H1 (cell line): ENCODE results near the gene RGL1. TPM values are rescaled to one million over a fixed set of nuclear protein-coding genes. Genes with fewer than 3 reads are reported as not detected.

Experiments used
- CTCF ChIA-PET: fragments of 300-600 bp; sonication (Branson Sonifier 250); formaldehyde crosslinking; loops from one replicate; lab custom pipeline; 2021; ENCODE audit not compliant: partially characterized antibody; lab: Charles Lee
- POLR2A ChIA-PET: fragments of 300-600 bp; sonication (Branson Sonifier 250); formaldehyde crosslinking; loops from one replicate; lab custom pipeline; 2021; ENCODE audit warnings: inconsistent platforms; ENCODE audit not compliant: partially characterized antibody; lab: Charles Lee
- DNase-seq, 2 experiments: peaks; one replicate each; pipeline versions ENCODE4 v3.0.0 to v3.0.0-alpha.2; 2010 to 2022; ENCODE audit warnings: low spot score in 2 of 2, low read depth in 1 of 2, mixed read lengths in 1 of 2
- FAIRE-seq: peaks from 2 replicates; lab custom pipeline; 2011; peaks lifted over from hg19 to GRCh38; lab: Jason Lieb, UNC
- H2AFZ ChIP-seq: 2 replicates; pipeline ENCODE4 v1.8.1; 2012; ENCODE audit warnings: low read length, inconsistent platforms
- H2AK5ac ChIP-seq: 2 replicates; pipeline ENCODE4 v1.6.1; 2013; ENCODE audit warnings: low read depth, low read length
- H2BK120ac ChIP-seq: replicated peaks from 2 replicates; pipeline ENCODE3; 2013; ENCODE audit warnings: low read depth, low read length, inconsistent platforms
- H2BK12ac ChIP-seq: 2 replicates; pipeline ENCODE4 v1.6.1; 2013; ENCODE audit warnings: low read depth, low read length
- H2BK15ac ChIP-seq: 2 replicates; pipeline ENCODE4 v1.6.1; 2013; ENCODE audit warnings: low read length
- H2BK20ac ChIP-seq: 2 replicates; pipeline ENCODE4 v1.6.1; 2013; ENCODE audit warnings: low read length
- H2BK5ac ChIP-seq: 2 replicates; pipeline ENCODE4 v1.6.1; 2013; ENCODE audit warnings: low read depth, low read length
- H3K14ac ChIP-seq: 2 replicates; pipeline ENCODE4 v1.6.1; 2013; ENCODE audit warnings: inconsistent platforms; ENCODE audit not compliant: insufficient read length
- H3K18ac ChIP-seq: 2 replicates; pipeline ENCODE4 v1.6.1; 2013; ENCODE audit warnings: low read length; ENCODE audit errors: extremely low read depth
- H3K23ac ChIP-seq: 2 replicates; pipeline ENCODE4 v1.6.1; 2013; ENCODE audit warnings: inconsistent platforms; ENCODE audit not compliant: insufficient read length
- H3K23me2 ChIP-seq: 2 replicates; pipeline ENCODE4 v1.6.1; 2013; ENCODE audit warnings: low read depth, low read length
- H3K27ac ChIP-seq: 2 replicates; pipeline ENCODE4 v1.6.1; 2011; ENCODE audit warnings: low read depth, low read length, inconsistent platforms
- H3K27me3 ChIP-seq, 4 experiments: replicated peaks in 1 of 4; 1 replicate in 1 of 4; 2 replicates in 3 of 4; pipeline versions ENCODE4 v1.6.1 to v1.8.1; 2011 to 2013; ENCODE audit warnings: low read length in 3 of 4, mild to moderate bottlenecking in 3 of 4, inconsistent platforms in 2 of 4, mixed read lengths in 2 of 4, moderate library complexity in 1 of 4; ENCODE audit not compliant: control insufficient read depth in 3 of 4, insufficient read depth in 3 of 4; ENCODE audit errors: extremely low read depth in 1 of 4
- H3K36me3 ChIP-seq, 4 experiments: 2 replicates each; pipeline versions ENCODE4 v1.6.1 to v1.8.1; 2011 to 2013; ENCODE audit warnings: mild to moderate bottlenecking in 4 of 4, low read length in 3 of 4, moderate library complexity in 2 of 4, control low read depth in 1 of 4, inconsistent platforms in 1 of 4; ENCODE audit not compliant: insufficient read depth in 4 of 4, control insufficient read depth in 2 of 4
- H3K4ac ChIP-seq: replicated peaks from 2 replicates; pipeline ENCODE3; 2013; ENCODE audit warnings: low read length, low read depth, mixed read lengths, inconsistent platforms; ENCODE audit not compliant: insufficient read length
- H3K4me1 ChIP-seq, 4 experiments: replicated peaks in 1 of 4; 1 replicate in 1 of 4; 2 replicates in 3 of 4; pipeline versions ENCODE4 v1.6.1 to v1.8.1; 2011 to 2013; ENCODE audit warnings: low read length in 3 of 4, inconsistent platforms in 2 of 4, mixed read lengths in 1 of 4; ENCODE audit not compliant: insufficient read depth in 4 of 4, control insufficient read depth in 3 of 4
- H3K4me2 ChIP-seq, 2 experiments: 2 replicates each; pipeline versions ENCODE4 v1.6.1 to v1.8.1; 2011 to 2013; ENCODE audit warnings: low read depth in 2 of 2, low read length in 2 of 2, control low read depth in 1 of 2, inconsistent platforms in 1 of 2, mild to moderate bottlenecking in 1 of 2; ENCODE audit not compliant: insufficient read depth in 1 of 2
- H3K4me3 ChIP-seq, 4 experiments: fragments of 200-600, 300-600 bp in 1 of 4; sonication (generic), shearing (Covaris generic), sonication (Bioruptor Twin) in 1 of 4; 2 replicates each; pipeline versions ENCODE4 v1.5.1 to v1.8.1; 2011 to 2016; ENCODE audit warnings: low read length in 4 of 4, low read depth in 3 of 4, control low read depth in 2 of 4, inconsistent platforms in 2 of 4, mild to moderate bottlenecking in 2 of 4, mixed read lengths in 1 of 4, moderate library complexity in 1 of 4; ENCODE audit not compliant: insufficient read depth in 2 of 4; ENCODE audit errors: extremely low read depth in 1 of 4
- H3K56ac ChIP-seq: replicated peaks from 2 replicates; pipeline ENCODE3; 2013; ENCODE audit warnings: low read depth, mild to moderate bottlenecking, mixed read lengths, low read length, inconsistent platforms; ENCODE audit not compliant: insufficient read length
- H3K79me1 ChIP-seq: 2 replicates; pipeline ENCODE4 v1.6.1; 2013; ENCODE audit warnings: low read depth, low read length, control low read depth
- H3K79me2 ChIP-seq, 2 experiments: 2 replicates each; pipeline versions ENCODE4 v1.6.1 to v1.8.1; 2012 to 2013; ENCODE audit warnings: low read length in 2 of 2, mild to moderate bottlenecking in 2 of 2, inconsistent platforms in 1 of 2; ENCODE audit not compliant: insufficient read depth in 2 of 2, control insufficient read depth in 1 of 2
- H3K9ac ChIP-seq, 4 experiments: replicated peaks in 1 of 4; 1 replicate in 1 of 4; 2 replicates in 3 of 4; pipeline versions ENCODE4 v1.6.1 to v1.8.1; 2011 to 2013; ENCODE audit warnings: low read depth in 3 of 4, low read length in 3 of 4, control low read depth in 2 of 4, mild to moderate bottlenecking in 2 of 4, moderate library complexity in 2 of 4, inconsistent platforms in 1 of 4; ENCODE audit errors: extremely low read depth in 1 of 4
- H3K9me3 ChIP-seq, 2 experiments: 2 replicates each; pipeline versions ENCODE4 v1.6.1 to v1.8.1; 2012 to 2013; ENCODE audit warnings: mild to moderate bottlenecking in 2 of 2, moderate library complexity in 2 of 2, control low read depth in 1 of 2, inconsistent platforms in 1 of 2, low read depth in 1 of 2, low read length in 1 of 2, mixed read lengths in 1 of 2; ENCODE audit not compliant: insufficient read depth in 2 of 2
- H4K20me1 ChIP-seq, 2 experiments: replicated peaks in 1 of 2; 2 replicates each; pipeline versions ENCODE3 to v1.8.1; 2011 to 2013; ENCODE audit warnings: inconsistent platforms in 2 of 2, low read length in 2 of 2, mild to moderate bottlenecking in 1 of 2; ENCODE audit not compliant: insufficient read depth in 2 of 2, control insufficient read depth in 1 of 2
- H4K5ac ChIP-seq: 2 replicates; pipeline ENCODE4 v1.6.1; 2013; ENCODE audit warnings: low read length, low read depth, mixed read lengths, inconsistent platforms; ENCODE audit not compliant: insufficient read length
- H4K8ac ChIP-seq: 2 replicates; pipeline ENCODE4 v1.8.0; 2013; ENCODE audit warnings: mild to moderate bottlenecking, moderate library complexity, low read length, inconsistent platforms; ENCODE audit not compliant: insufficient read depth; ENCODE audit errors: extremely low read depth
- H4K91ac ChIP-seq: replicated peaks from 2 replicates; pipeline ENCODE3; 2013; ENCODE audit warnings: low read length, mixed read lengths, inconsistent platforms; ENCODE audit not compliant: insufficient read length
- BRCA1 ChIP-seq: IDR thresholded peaks from 2 replicates; pipeline ENCODE4 v1.6.1; 2012; ENCODE audit warnings: low read depth, low read length, improper control_type of control experiment
- CTCF ChIP-seq, 3 experiments: IDR thresholded peaks; 1 replicate in 2 of 3; 2 replicates in 1 of 3; pipeline versions ENCODE4 v1.5.1 to v1.6.1; 2011; ENCODE audit warnings: low read length in 3 of 3, mild to moderate bottlenecking in 3 of 3, inconsistent platforms in 2 of 3, low read depth in 1 of 3, moderate library complexity in 1 of 3; ENCODE audit not compliant: insufficient read depth in 1 of 3; ENCODE audit errors: control extremely low read depth in 1 of 3
- HDAC2 ChIP-seq, 2 experiments: fragments of 300-600 bp in 1 of 2; sonication (generic) in 1 of 2; IDR thresholded peaks; 2 replicates each; pipeline ENCODE4 v1.6.1; 2011 to 2012; ENCODE audit warnings: low read depth in 2 of 2, low read length in 2 of 2, mild to moderate bottlenecking in 2 of 2, moderate library complexity in 2 of 2, borderline replicate concordance in 1 of 2, inconsistent platforms in 1 of 2
- RBBP5 ChIP-seq: IDR thresholded peaks from 2 replicates; pipeline ENCODE4 v1.7.1; 2012; ENCODE audit warnings: low read depth, mild to moderate bottlenecking, inconsistent platforms, low read length, moderate library complexity, borderline replicate concordance
- SP2 ChIP-seq: IDR thresholded peaks from 2 replicates; pipeline ENCODE4 v1.6.1; 2012; ENCODE audit warnings: mild to moderate bottlenecking, low read length, inconsistent platforms
- SRF ChIP-seq: IDR thresholded peaks from 2 replicates; pipeline ENCODE4 v1.6.1; 2011; ENCODE audit warnings: mild to moderate bottlenecking, low read depth, low read length, moderate library complexity
- SUZ12 ChIP-seq: fragments of 200-600 bp; sonication (generic); IDR thresholded peaks from 2 replicates; pipeline ENCODE4 v1.6.1; 2012; ENCODE audit warnings: mild to moderate bottlenecking, inconsistent platforms, low read length, moderate library complexity, mixed read lengths
- TCF12 ChIP-seq: IDR thresholded peaks from 2 replicates; pipeline ENCODE4 v1.6.1; 2011; ENCODE audit warnings: low read depth, mild to moderate bottlenecking, low read length
- WGBS, 2 experiments: shearing (Covaris generic) in 1 of 2; methylation state at CpG; one replicate each; pipeline versions ENCODE4 v1.1.6 to v1.1.7; 2013 to 2015; ENCODE audit warnings: low lambda C conversion rate in 2 of 2, mixed read lengths in 2 of 2, inconsistent platforms in 1 of 2, low coverage in 1 of 2, missing lambda C conversion rate in 1 of 2; ENCODE audit not compliant: insufficient replicate concordance in 2 of 2, insufficient coverage in 1 of 2, insufficient read length in 1 of 2; ENCODE audit errors: extremely low coverage in 1 of 2, missing lambda C conversion rate in 1 of 2; 5-methylcytosine and 5-hydroxymethylcytosine counted together
- polyA plus RNA-seq, 7 experiments: library from polyadenylated mRNA; depleted of rRNA in 3 of 7; stranded (reverse) in 5 of 7; unstranded in 2 of 7; fragments of >200 nt in 5 of 7; fragments of 200-250 nt in 2 of 7; gene quantifications; 1 replicate in 5 of 7; 2 replicates in 1 of 7; 4 replicates in 1 of 7; pipeline versions ENCODE4 v1.2.1 to v1.2.3, GENCODE V29; 2011 to 2013; ENCODE audit warnings: missing spikeins in 2 of 7, mixed read lengths in 2 of 7
- total RNA-seq: library from RNA; stranded (reverse); fragmentation: NEBNext Ultra II Directional; extraction: Animal tissue kit (Norgen Biotek cat#: 25700); gene quantifications from 2 replicates; pipeline ENCODE4 v1.2.1, GENCODE V29; 2021

Gene RGL1
- total and polyA plus RNA-seq, 2 of the 8 experiments (the other 6 are each of a cell fraction or from before 2014, with no cell fraction given), result 0.98 to 2.4 TPM

- H3K4ac ChIP-seq, result no peak overlapping the region
- no peaks in the 10 kb centered on the region for H3K9me3 ChIP-seq
- H3K56ac ChIP-seq, result no peak overlapping the region
- H3K4me2 ChIP-seq, result no peak overlapping the region
- H2BK15ac ChIP-seq, result no peak overlapping the region
- no peak overlapping the region for H2BK5ac ChIP-seq
- H4K8ac ChIP-seq, result no peak overlapping the region
- H3K9ac ChIP-seq, result no peak overlapping the region
- H4K20me1 ChIP-seq, result no peaks in the 10 kb centered on the region
- H2AFZ ChIP-seq, result no peak overlapping the region
- no peak overlapping the region for H2AK5ac ChIP-seq
- H2BK120ac ChIP-seq, result no peak overlapping the region
- no peak overlapping the region for H4K91ac ChIP-seq
- H3K14ac ChIP-seq, result no peak overlapping the region
- no peak overlapping the region for H3K23ac ChIP-seq
- no peaks in the 10 kb centered on the region; a peak in 1 of 7 replicates for H3K27me3 ChIP-seq
- no peak overlapping the region for H2BK12ac ChIP-seq
- ChIA-PET POLR2A (no interaction called here), CTCF (no interaction called here)
- FAIRE-seq (no peak), DNase-seq (no peak)
- no peaks in the 10 kb centered on the region for H3K4me1 ChIP-seq
- no peak overlapping the region for H3K18ac ChIP-seq
- no peak overlapping the region for H4K5ac ChIP-seq
- H3K4me3 ChIP-seq, result no peak overlapping the region
- no peaks in the 10 kb centered on the region for H3K23me2 ChIP-seq
- H3K79me2 ChIP-seq, result no peaks in the 10 kb centered on the region
- H3K79me1 ChIP-seq, result no peaks in the 10 kb centered on the region
- H3K36me3 ChIP-seq, result no peaks in the 10 kb centered on the region
- H3K27ac ChIP-seq, result no peak overlapping the region
- H2BK20ac ChIP-seq, result no peak overlapping the region
- no peak for TF ChIP-seq SP2
- no peak for TF ChIP-seq RBBP5
- no peak for TF ChIP-seq HDAC2 (IDR thresholded peaks at IDR 0.05; ENCODE audit: borderline replicate concordance in 1 of 2, low read depth in 2 of 2, low read length in 2 of 2)
- no peak for TF ChIP-seq TCF12
- TF ChIP-seq SRF, result no peak
- no peak for TF ChIP-seq SUZ12
- no peak for TF ChIP-seq CTCF (IDR thresholded peaks at IDR 0.05; ENCODE audit: control extremely low read depth in 1 of 3, insufficient read depth in 1 of 3, low read depth in 1 of 3, low read length in 3 of 3)
- TF ChIP-seq BRCA1, result no peak
- WGBS, 2 experiments, result 82% methylated on average over 1 of the region's 1 CpG; no CpG with 5 or more reads in 1 of the 2 experiments
These were observed 154.0 kb downstream of the RGL1 start for GRCh38 chr1:183958958-183959357.
